Vagina (tissue), 2 donors: ENCODE results near the gene NRARP.

Source experiments
- CTCF ChIP-seq, 3 experiments: fragments of 450-650 bp in 2 of 3; fragments of 200-600 bp in 1 of 3; sonication (generic) in 1 of 3; IDR thresholded peaks; one replicate each; pipeline ENCODE4 v1.5.1; 2017 to 2019; ENCODE audit warnings: antibody characterized with exemption in 3 of 3, mild to moderate bottlenecking in 2 of 3, moderate library complexity in 2 of 3
- POLR2A ChIP-seq, 2 donors: fragments of 450-650 bp; IDR thresholded peaks; one replicate each; pipeline ENCODE4 v1.6.1; 2017; ENCODE audit warnings: antibody characterized with exemption in 2 of 2, mild to moderate bottlenecking in 2 of 2, moderate library complexity in 2 of 2
- POLR2AphosphoS5 ChIP-seq, 2 donors: sonication (generic); formaldehyde crosslinking; IDR thresholded peaks; one replicate each; pipeline ENCODE4 v1.9.0; 2017; ENCODE audit warnings: antibody characterized with exemption in 2 of 2, mild to moderate bottlenecking in 2 of 2, low read depth in 1 of 2; ENCODE audit not compliant: insufficient read depth in 1 of 2

GRCh38 chr9:137295849-137296669, 6.0 kb downstream of the NRARP start:
- TF ChIP-seq POLR2A (IDR thresholded peaks at IDR 0.05), result no peak
- no peak for TF ChIP-seq CTCF (IDR thresholded peaks at IDR 0.05)
- peak in 1 of 2 donors; percentile 15 for TF ChIP-seq POLR2AphosphoS5 (IDR thresholded peaks at IDR 0.05; ENCODE audit: insufficient read depth in 1 of 2, low read depth in 1 of 2)
